Glutamatergic neuron (in vitro differentiated cells): Measurements from ENCODE around the gene SLC6A3. TPM values are rescaled to one million over a fixed set of nuclear protein-coding genes. Genes with fewer than 3 reads are reported as not detected.

Experiments
- DNase-seq: peaks from one replicate; pipeline ENCODE4 v3.0.0; 2022
- H3K27ac Mint-ChIP-seq: one replicate; pipeline ENCODE4 v1.8.0; 2020; ENCODE audit warnings: mild to moderate bottlenecking, mixed read lengths, inconsistent platforms; ENCODE audit not compliant: unreplicated experiment
- H3K27me3 Mint-ChIP-seq: one replicate; pipeline ENCODE4 v1.8.0; 2020; ENCODE audit warnings: mild to moderate bottlenecking, moderate library complexity, mixed read lengths, inconsistent platforms; ENCODE audit not compliant: unreplicated experiment
- H3K36me3 Mint-ChIP-seq: one replicate; pipeline ENCODE4 v1.8.0; 2020; ENCODE audit warnings: mild to moderate bottlenecking, mixed read lengths, inconsistent platforms; ENCODE audit not compliant: unreplicated experiment
- H3K4me1 Mint-ChIP-seq: one replicate; pipeline ENCODE4 v1.8.0; 2020; ENCODE audit warnings: mild to moderate bottlenecking, low read depth, mixed read lengths, inconsistent platforms; ENCODE audit not compliant: unreplicated experiment
- H3K4me3 Mint-ChIP-seq: one replicate; pipeline ENCODE4 v1.8.0; 2020; ENCODE audit warnings: mild to moderate bottlenecking, mixed read lengths, inconsistent platforms; ENCODE audit not compliant: unreplicated experiment
- H3K9me3 Mint-ChIP-seq: one replicate; pipeline ENCODE4 v1.8.0; 2020; ENCODE audit warnings: mild to moderate bottlenecking, moderate library complexity, mixed read lengths, inconsistent platforms; ENCODE audit not compliant: unreplicated experiment
- CTCF ChIP-seq: fragments of 200-600 bp; sonication (generic); IDR thresholded peaks from one replicate; pipeline ENCODE4 v1.5.0; 2021; ENCODE audit not compliant: partially characterized antibody, unreplicated experiment
- total RNA-seq: library from RNA; stranded (reverse); fragmentation: NEBNext Ultra II Directional; extraction: Animal tissue kit (Norgen Biotek cat#: 25700); gene quantifications from one replicate; pipeline ENCODE4 v1.2.1, GENCODE V29; 2021; ENCODE audit not compliant: unreplicated experiment

SLC6A3 gene
- total RNA-seq, 1 donor from 2014 or later = 22.4 TPM

- DNase-seq = peak; percentile 82
- Mint-ChIP-seq H3K9me3 (peaks cover 23% of the 10 kb centered on the region), H3K4me1 (peaks cover 5% of the 10 kb centered on the region), H3K27me3 (peaks cover 22% of the 10 kb centered on the region), H3K36me3 (peaks cover 18% of the 10 kb centered on the region), H3K27ac (peak overlapping the region; percentile 83), H3K4me3 (no peak overlapping the region)
- TF ChIP-seq CTCF = peak; percentile 90
Measured at GRCh38 chr5:1468247-1468612, 23.0 kb upstream of the SLC6A3 start.

- TF ChIP-seq CTCF = no peak
- Mint-ChIP-seq H3K36me3 (peaks cover 18% of the 10 kb centered on the region), H3K27ac (peak overlapping the region; percentile 83), H3K4me3 (no peak overlapping the region), H3K27me3 (peaks cover 20% of the 10 kb centered on the region), H3K4me1 (peaks cover 5% of the 10 kb centered on the region), H3K9me3 (peaks cover 23% of the 10 kb centered on the region)
- DNase-seq = peak; percentile 25
Measured at GRCh38 chr5:1467341-1468246, 22.4 kb upstream of the SLC6A3 start.

- peaks cover 23% of the 10 kb centered on the region for H3K9me3 Mint-ChIP-seq
- DNase-seq = peak; percentile 6
- H3K27me3 Mint-ChIP-seq = peaks cover 20% of the 10 kb centered on the region
- no peak overlapping the region for H3K27ac Mint-ChIP-seq
- peaks cover 5% of the 10 kb centered on the region for H3K4me1 Mint-ChIP-seq
- TF ChIP-seq CTCF = no peak
- H3K4me3 Mint-ChIP-seq = no peak overlapping the region
- peaks cover 17% of the 10 kb centered on the region for H3K36me3 Mint-ChIP-seq
Measured at GRCh38 chr5:1466631-1467265, 21.5 kb upstream of the SLC6A3 start.

GRCh38 chr5:1465966-1466471 is 20.8 kb upstream of the SLC6A3 start:
- Mint-ChIP-seq H3K27ac (no peak overlapping the region), H3K9me3 (peaks cover 23% of the 10 kb centered on the region), H3K27me3 (peaks cover 17% of the 10 kb centered on the region)

More at GRCh38 chr5:1465966-1466471, 20.8 kb upstream of the SLC6A3 start:
- DNase-seq = no peak
- peaks cover 13% of the 10 kb centered on the region for H3K36me3 Mint-ChIP-seq
- TF ChIP-seq CTCF = no peak
- no peak overlapping the region for H3K4me3 Mint-ChIP-seq
- H3K4me1 Mint-ChIP-seq = peaks cover 5% of the 10 kb centered on the region
